GM18520 (cell line): ENCODE results near the gene ITGB2.
"Not testable (repeated sequence)": the region's sequence is repeated elsewhere in the genome, so short reads cannot be mapped to it uniquely, and the experiment has no call there.

Source experiments
- ATAC-seq: cut with Tn5 transposase; IDR thresholded peaks from one replicate; pipeline ENCODE4 v1.9.1; 2021; ENCODE audit not compliant: unreplicated experiment

ITGB2 gene

DNA sequence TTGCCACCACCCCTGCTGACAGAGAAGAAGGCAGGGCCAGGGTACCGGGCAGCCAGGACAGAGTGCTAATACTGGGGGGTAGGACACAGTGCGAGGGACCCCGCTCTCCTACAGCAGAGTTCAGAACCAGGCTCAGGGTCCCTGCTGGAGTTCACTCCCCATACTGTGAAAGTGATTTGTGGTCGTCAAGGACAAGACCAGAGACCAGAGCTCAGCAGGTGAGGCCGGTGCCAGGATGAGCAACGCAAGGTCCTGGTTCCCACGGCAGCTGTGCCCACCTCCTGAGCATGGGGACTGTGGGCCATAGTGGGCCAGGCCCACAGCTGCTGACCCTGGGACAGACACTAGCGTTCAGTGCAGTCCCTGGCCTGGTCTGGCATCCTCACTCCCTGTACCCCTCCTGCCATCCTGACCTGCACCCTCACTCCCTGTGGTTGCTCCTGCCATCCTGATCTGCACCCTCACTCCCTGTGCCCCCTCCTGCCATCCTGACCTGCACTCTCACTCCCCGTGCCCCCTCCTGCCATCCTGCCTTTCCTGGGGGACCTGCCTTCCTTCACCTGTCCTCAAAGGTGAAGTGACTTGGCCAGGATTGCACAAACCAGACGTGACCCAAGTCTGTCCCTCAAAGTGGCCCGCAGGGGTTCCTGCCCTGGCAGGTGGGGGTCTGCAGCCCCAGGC is 33.4 kb downstream of the ITGB2 start:
- ATAC-seq, result no peak

- no peak for ATAC-seq
Observed at GRCh38 chr21:44886113-44887075, 34.3 kb downstream of the ITGB2 start.

GRCh38 chr21:44885615-44886014 is 35.1 kb downstream of the ITGB2 start:
- no peak for ATAC-seq

DNA sequence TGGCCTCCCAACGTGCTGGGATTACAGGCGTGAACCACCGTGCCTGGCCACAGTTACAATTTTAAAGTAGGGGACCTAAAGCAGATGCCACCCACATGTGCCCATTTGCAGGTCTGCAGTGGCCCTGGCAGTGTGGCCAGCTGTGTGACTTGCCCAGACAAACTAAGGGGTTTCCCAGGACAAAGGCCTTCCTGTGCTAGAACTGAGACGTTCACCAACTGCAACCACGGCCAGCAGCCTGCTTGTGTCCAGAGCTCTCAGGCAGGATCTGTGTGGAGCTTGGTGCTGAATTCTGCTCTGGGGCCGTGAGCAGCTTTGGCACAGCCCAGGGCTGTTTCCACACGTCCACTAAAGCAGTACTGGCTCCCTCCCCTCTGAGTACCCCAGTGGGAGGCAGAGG is 36.6 kb downstream of the ITGB2 start:
- ATAC-seq, result no peak

GRCh38 chr21:44883250-44883649 is 37.4 kb downstream of the ITGB2 start:
- no peak for ATAC-seq

DNA sequence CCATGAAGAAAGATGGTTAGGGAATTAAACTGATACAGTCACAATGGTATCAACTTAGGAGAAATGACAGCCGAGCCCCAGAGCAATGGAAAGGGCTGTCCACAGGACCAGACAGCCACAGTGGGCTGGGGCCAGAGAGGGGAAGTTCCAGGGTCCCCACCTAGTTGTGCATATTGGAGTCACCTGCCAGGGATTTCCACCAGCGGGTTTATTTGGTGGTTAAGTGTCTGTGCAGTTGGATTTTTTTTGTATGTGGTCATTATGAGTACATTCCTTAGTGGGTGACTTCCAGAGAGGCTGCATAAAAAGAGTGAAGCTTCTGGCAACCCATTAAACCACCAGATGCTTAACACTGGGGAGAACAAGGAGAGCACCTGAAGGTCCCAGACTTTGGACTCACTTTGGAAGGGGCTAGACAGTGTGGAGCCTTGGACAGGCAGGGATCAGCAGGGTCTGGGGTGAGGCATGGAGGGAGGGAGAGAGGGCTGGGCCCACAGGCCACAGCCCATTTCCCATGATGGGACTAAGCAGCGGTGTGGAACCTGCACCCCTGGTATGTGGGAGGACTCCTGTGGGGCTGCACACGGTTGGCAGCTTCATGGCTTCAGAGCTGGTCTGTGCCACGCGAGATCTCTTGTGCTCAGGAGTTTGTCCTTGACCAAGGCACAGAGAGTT is 39.4 kb downstream of the ITGB2 start:
- ATAC-seq, result no peak

GRCh38 chr21:44880405-44881197 is 40.1 kb downstream of the ITGB2 start:
- ATAC-seq, result no peak

DNA sequence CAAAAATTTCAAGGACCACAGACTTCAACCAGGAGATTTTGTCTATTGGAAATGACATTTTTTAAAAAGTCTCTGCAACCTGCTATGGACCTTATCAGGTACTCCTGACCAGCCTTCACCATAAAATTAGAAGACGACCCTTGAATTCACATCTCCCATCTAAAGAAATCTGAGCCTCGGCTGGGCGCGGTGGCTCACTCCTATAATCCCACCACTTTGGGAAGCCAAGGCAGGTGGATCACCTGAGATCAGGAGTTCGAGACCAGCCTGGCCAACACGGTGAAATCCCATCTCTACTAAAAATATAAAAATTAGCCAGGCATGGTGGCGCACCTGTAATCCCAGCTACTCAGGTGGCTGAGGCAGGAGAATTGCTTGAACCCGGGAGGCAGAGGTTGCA is 41.5 kb downstream of the ITGB2 start:
- ATAC-seq, result not testable (repeated sequence)

DNA sequence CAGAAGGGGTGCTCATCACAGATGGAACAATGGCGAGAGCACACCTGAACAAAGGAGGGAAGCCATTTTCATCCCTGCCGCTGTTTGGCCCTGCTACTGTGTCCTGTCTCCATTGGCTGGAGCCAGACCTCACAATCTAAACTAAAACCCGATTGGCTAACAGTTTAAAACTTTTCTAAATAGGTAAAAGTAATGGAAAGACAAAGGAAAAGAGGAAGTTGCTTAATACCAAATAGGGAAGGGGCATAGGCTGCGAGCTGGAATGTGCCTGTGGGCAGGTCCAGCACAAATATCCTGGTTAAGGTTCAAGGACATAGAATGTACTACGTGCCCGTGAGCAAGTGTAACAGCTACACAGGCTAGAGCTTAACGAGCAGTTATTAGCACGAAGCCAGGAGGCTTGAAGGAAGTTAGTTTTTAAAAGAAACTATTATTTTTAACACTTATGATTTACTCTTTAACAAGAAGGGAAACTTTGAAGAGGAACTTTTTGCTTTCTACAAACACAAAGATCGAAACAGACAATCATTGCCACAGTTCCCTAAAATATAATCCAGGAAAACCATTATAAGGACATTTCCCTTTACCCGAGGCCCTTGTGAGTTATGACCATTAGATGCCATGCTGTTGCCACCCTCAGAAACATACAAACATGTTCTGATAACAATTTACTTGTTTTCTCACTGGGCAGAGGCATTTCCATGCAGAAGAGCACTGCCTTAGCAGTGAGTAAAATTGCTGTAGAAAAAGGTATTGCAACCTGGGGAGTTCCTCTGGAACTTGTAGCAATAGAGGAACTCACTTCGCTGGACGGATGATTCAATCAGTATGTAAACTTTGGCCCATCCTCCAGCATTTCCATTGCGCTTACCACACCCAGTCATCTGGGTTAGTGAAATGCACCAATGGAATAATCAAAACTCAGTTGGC is 42.4 kb downstream of the ITGB2 start:
- ATAC-seq, result no peak

DNA sequence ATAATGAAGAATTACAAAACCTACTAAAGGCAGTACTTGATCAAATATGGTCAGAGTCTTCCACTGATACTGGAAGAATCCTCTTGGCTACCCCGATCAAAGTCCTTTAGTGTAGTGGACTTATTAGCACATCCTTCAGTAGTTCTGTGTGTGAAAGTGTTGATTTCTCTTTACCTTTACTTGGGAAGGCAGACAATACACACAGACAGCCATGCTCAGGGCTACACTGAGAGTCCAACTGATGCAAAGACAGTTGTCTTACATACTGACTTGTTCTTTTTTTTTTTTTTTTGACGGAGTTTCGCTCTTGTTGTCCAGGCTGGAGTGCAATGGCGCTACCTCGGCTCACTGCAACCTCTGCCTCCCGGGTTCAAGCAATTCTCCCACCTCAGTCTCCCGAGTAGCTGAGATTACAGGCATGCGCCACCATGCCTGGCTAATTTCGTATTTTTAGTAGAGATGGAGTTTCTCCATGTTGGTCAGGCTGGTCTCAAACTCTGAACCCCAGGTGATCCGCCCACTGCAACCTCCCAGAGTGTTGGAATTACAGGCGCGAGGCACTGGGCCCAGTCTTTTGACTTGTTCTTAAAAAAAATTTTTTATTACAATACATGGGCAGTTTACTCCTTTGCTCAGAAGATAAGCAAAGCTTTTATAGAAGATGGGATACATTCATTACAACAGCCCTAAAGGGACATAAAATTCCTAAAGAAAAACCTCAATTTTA is 43.7 kb downstream of the ITGB2 start:
- ATAC-seq, result no peak

DNA sequence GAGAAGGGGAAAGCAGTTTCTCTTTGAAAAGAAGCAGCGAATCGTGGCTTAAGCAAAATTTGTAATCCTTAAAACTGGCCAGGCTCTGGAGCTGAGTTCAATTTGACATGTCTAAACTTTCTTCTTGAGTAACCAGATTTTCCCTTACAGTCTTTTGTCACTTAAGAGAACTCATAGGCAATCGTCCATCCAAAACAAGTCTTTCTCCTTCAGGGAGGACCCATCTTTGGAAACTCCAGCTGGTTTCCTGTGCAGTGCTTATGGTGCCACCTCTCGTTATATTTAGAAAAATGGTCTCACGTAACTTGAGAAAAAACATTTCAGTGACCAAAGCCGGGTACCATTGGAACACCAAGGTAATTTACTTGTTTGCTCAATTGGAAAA is 45.4 kb downstream of the ITGB2 start:
- no peak for ATAC-seq

DNA sequence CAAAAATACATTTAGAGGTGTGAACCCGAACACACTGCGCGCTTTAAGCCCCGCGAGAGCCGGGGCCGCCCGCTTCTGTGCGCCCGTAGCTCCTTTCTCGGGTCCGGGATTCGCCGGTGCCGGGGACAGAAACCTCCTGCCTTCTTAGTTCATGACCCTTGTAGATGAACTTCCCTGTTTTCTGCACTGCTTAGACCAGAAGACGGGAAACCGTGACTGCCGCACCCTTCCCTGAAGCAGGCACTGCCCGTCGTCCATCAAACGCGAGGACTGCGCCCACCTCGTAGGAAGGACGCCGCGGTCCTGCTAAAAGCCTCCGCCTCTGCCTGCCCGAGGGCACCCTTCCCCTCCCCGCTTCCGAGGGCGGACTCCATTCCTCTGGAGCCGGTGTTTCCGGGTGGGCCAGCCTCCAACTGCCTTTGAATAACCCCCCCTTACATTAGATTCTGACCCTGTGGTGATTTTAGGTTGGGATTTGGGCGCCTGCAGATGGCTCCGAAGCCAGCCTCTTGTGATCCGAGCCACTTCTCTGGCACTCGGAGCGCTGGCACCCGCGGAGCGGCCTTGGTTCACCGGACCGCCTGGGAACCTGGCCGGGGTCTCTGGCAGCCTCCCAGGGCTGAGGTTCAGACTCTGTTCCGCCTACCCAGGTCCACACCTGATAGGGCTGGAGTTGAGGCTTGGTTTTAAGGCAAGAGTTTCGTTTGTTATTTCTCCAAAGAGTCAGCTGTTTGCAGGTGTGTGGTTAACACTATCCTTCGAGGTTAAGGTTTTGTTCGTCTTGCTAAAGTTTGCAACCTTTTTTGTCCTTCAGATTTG is 46.0 kb downstream of the ITGB2 start:
- peak; percentile 5 for ATAC-seq

DNA sequence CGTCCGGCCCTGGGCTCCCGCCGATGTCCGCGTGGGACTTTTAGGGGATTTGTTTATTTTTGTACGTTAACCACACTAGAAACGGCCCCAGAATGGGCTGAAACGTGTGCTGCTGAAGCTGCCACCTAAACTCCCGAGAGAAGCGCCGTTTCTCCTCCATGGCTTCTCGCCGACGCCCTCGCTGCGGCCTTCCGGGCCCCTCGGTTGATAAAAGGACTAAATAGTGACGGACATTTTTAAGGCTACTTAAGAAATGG is 46.5 kb downstream of the ITGB2 start:
- ATAC-seq, result peak; percentile 1

GRCh38 chr21:44873356-44874239 is 47.1 kb downstream of the ITGB2 start, which contains the start of gene PTTG1IP:
PTTG1IP (minus strand) TSS chr21:44873690; CDS start chr21:44873616, 74 bp downstream.
- ATAC-seq, result peak; percentile 61

GRCh38 chr21:44872649-44873355 is 47.9 kb downstream of the ITGB2 start:
- no peak for ATAC-seq

GRCh38 chr21:44872323-44872648 is 48.4 kb downstream of the ITGB2 start:
- no peak for ATAC-seq
